Retina (tissue), 1 donor: ENCODE results near the gene ARF1.
"Not testable (repeated sequence)": the region's sequence is repeated elsewhere in the genome, so short reads cannot be mapped to it uniquely, and the experiment has no call there.

Experiments used
- DNase-seq: peaks from one replicate; pipeline ENCODE4 v3.0.0-alpha.2; 2016

ARF1 gene

GRCh38 chr1:228104526-228105269, 22.2 kb downstream of the ARF1 start:
- no peak for DNase-seq

- DNase-seq: no peak
These were observed 22.9 kb downstream of the ARF1 start for GRCh38 chr1:228105270-228105995.

- DNase-seq: no peak
These were observed 23.7 kb downstream of the ARF1 start for GRCh38 chr1:228105996-228106799.

- DNase-seq: no peak
These were observed 24.2 kb downstream of the ARF1 start for GRCh38 chr1:228106800-228107054.

- no peak for DNase-seq
These were observed 25.1 kb downstream of the ARF1 start for GRCh38 chr1:228107636-228108035.

GRCh38 chr1:228108055-228108690, 25.7 kb downstream of the ARF1 start:
- DNase-seq: no peak

GRCh38 chr1:228108742-228109072, 26.2 kb downstream of the ARF1 start:
- DNase-seq: no peak

- DNase-seq: peak; percentile 96
These were observed 26.8 kb downstream of the ARF1 start, which contains the start of gene MRPL55 for GRCh38 chr1:228109073-228109961. Gene MRPL55, minus strand, starts transcription at chr1:228109299. Its CDS starts 1,039 bp downstream, at chr1:228108260.

GRCh38 chr1:228109962-228110488, 27.5 kb downstream of the ARF1 start:
- DNase-seq: no peak

GRCh38 chr1:228110556-228110955, 28.0 kb downstream of the ARF1 start:
- DNase-seq: no peak

GRCh38 chr1:228111315-228111714, 28.8 kb downstream of the ARF1 start:
- DNase-seq: not testable (repeated sequence)

- DNase-seq: no peak
These were observed 29.7 kb downstream of the ARF1 start for GRCh38 chr1:228112167-228112566.

- no peak for DNase-seq
These were observed 30.1 kb downstream of the ARF1 start for GRCh38 chr1:228112617-228113016.

- no peak for DNase-seq
These were observed 32.3 kb downstream of the ARF1 start for GRCh38 chr1:228114827-228115226.

- no peak for DNase-seq
These were observed 34.8 kb downstream of the ARF1 start for GRCh38 chr1:228117335-228117734.

- no peak for DNase-seq
These were observed 35.5 kb downstream of the ARF1 start for GRCh38 chr1:228118040-228118439.

GRCh38 chr1:228120351-228120750, 37.8 kb downstream of the ARF1 start:
- no peak for DNase-seq

- DNase-seq: no peak
These were observed 38.5 kb downstream of the ARF1 start for GRCh38 chr1:228120857-228121489.

- no peak for DNase-seq
These were observed 40.5 kb downstream of the ARF1 start for GRCh38 chr1:228122921-228123441.

GRCh38 chr1:228123505-228123904, 41.0 kb downstream of the ARF1 start:
- no peak for DNase-seq

GRCh38 chr1:228125185-228125584, 42.7 kb downstream of the ARF1 start:
- DNase-seq: no peak
